Osteocyte (in vitro differentiated cells): ENCODE data around the gene ODAPH. TPM values are rescaled to one million over a fixed set of nuclear protein-coding genes. Genes with fewer than 3 reads are reported as not detected.
"Not testable (repeated sequence)": the region's sequence is repeated elsewhere in the genome, so short reads cannot be mapped to it uniquely, and the experiment has no call there.

Experiments used
- DNase-seq: peaks from one replicate; pipeline ENCODE4 v3.0.0; 2021; ENCODE audit warnings: mixed read lengths; ENCODE audit not compliant: unreplicated experiment; ENCODE audit errors: extremely low spot score
- H3K27ac Mint-ChIP-seq: one replicate; pipeline ENCODE4 v1.8.0; 2021; ENCODE audit warnings: mild to moderate bottlenecking, mixed read lengths; ENCODE audit not compliant: unreplicated experiment
- H3K27me3 Mint-ChIP-seq: one replicate; pipeline ENCODE4 v1.8.0; 2021; ENCODE audit warnings: mixed read lengths; ENCODE audit not compliant: unreplicated experiment
- H3K36me3 Mint-ChIP-seq: one replicate; pipeline ENCODE4 v1.8.0; 2021; ENCODE audit warnings: mixed read lengths; ENCODE audit not compliant: unreplicated experiment
- H3K4me1 Mint-ChIP-seq: one replicate; pipeline ENCODE4 v1.8.0; 2021; ENCODE audit warnings: mixed read lengths; ENCODE audit not compliant: unreplicated experiment
- H3K4me3 Mint-ChIP-seq: one replicate; pipeline ENCODE4 v1.8.0; 2021; ENCODE audit warnings: mild to moderate bottlenecking, moderate library complexity, mixed read lengths; ENCODE audit not compliant: unreplicated experiment
- H3K9me3 Mint-ChIP-seq: one replicate; pipeline ENCODE4 v1.8.0; 2021; ENCODE audit warnings: mixed read lengths; ENCODE audit not compliant: unreplicated experiment
- CTCF ChIP-seq: fragments of 200-600 bp; sonication (generic); IDR thresholded peaks from 2 replicates; pipeline ENCODE4 v1.5.0; 2021; ENCODE audit warnings: antibody characterized with exemption, mild to moderate bottlenecking, moderate library complexity
- long read RNA-seq: library from polyadenylated mRNA; unstranded; transcript quantifications from one replicate; pipeline ENCODE4 v2.0.0, GENCODE V29; 2021
- total RNA-seq: library from RNA; stranded (reverse); gene quantifications from 2 replicates; pipeline ENCODE4 v1.2.1, GENCODE V29; 2021

ODAPH gene
- not detected in 2 replicates for total RNA-seq
- long read RNA-seq: 0 reads

GRCh38 chr4:75555294-75556164, at the start of gene ODAPH:
TSS of gene ODAPH (plus strand) at chr4:75556066. CDS start at chr4:75556083, 17 bp downstream.
- no peaks in the 10 kb centered on the region for H3K36me3 Mint-ChIP-seq
- TF ChIP-seq CTCF: no peak
- H3K4me1 Mint-ChIP-seq: no peaks in the 10 kb centered on the region
- H3K27me3 Mint-ChIP-seq: peaks cover 41% of the 10 kb centered on the region
- H3K4me3 Mint-ChIP-seq: no peak within 1 kb of the TSS
- no peak for DNase-seq
- no peaks in the 10 kb centered on the region for H3K9me3 Mint-ChIP-seq
- no peak within 1 kb of the TSS for H3K27ac Mint-ChIP-seq

- not testable (repeated sequence) for H3K4me3 Mint-ChIP-seq, H3K9me3 Mint-ChIP-seq, H3K27ac Mint-ChIP-seq, DNase-seq, H3K27me3 Mint-ChIP-seq
- Mint-ChIP-seq H3K4me1 (peaks cover 13% of the 10 kb centered on the region), H3K36me3 (peaks cover 22% of the 10 kb centered on the region)
Observed at GRCh38 chr4:75509592-75509991, 46.3 kb upstream of the ODAPH start.

- H3K36me3 Mint-ChIP-seq: peaks cover 6% of the 10 kb centered on the region
- no peaks in the 10 kb centered on the region for H3K9me3 Mint-ChIP-seq
- no peaks in the 10 kb centered on the region for H3K27me3 Mint-ChIP-seq
- peaks cover 22% of the 10 kb centered on the region for H3K4me1 Mint-ChIP-seq
- no peak for DNase-seq
- H3K27ac Mint-ChIP-seq: no peak overlapping the region
- TF ChIP-seq CTCF: no peak
- H3K4me3 Mint-ChIP-seq: no peak overlapping the region
Observed at GRCh38 chr4:75511841-75512240, 44.0 kb upstream of the ODAPH start.

GRCh38 chr4:75512386-75513211, 43.3 kb upstream of the ODAPH start:
- Mint-ChIP-seq H3K36me3 (peaks cover 6% of the 10 kb centered on the region), H3K9me3 (no peaks in the 10 kb centered on the region), H3K27ac (no peak overlapping the region), H3K27me3 (no peaks in the 10 kb centered on the region), H3K4me1 (peaks cover 22% of the 10 kb centered on the region), H3K4me3 (no peak overlapping the region)
- DNase-seq: no peak
- TF ChIP-seq CTCF: no peak

- no peak for DNase-seq
- peak overlapping the region; percentile 93 for H3K27ac Mint-ChIP-seq
- no peaks in the 10 kb centered on the region for H3K9me3 Mint-ChIP-seq
- peaks cover 10% of the 10 kb centered on the region for H3K36me3 Mint-ChIP-seq
- H3K4me3 Mint-ChIP-seq: no peak overlapping the region
- peaks cover 22% of the 10 kb centered on the region for H3K4me1 Mint-ChIP-seq
- H3K27me3 Mint-ChIP-seq: no peaks in the 10 kb centered on the region
- no peak for TF ChIP-seq CTCF
Observed at GRCh38 chr4:75513526-75514130, 42.2 kb upstream of the ODAPH start.
